CD14-positive monocyte (primary cell): ENCODE data around the gene GPS2. TPM values are rescaled to one million over a fixed set of nuclear protein-coding genes. Genes with fewer than 3 reads are reported as not detected.

Experiments used
- DNase-seq, 3 donors: peaks; one replicate each; pipeline ENCODE4 v3.0.0-alpha.2; 2011 to 2022
- H2AFZ ChIP-seq: 2 replicates; pipeline ENCODE4 v1.6.0; 2012; ENCODE audit warnings: mild to moderate bottlenecking, low read depth, low read length, inconsistent platforms; ENCODE audit not compliant: insufficient read depth, poor library complexity, severe bottlenecking
- H3K27ac ChIP-seq, 2 donors: 1 replicate in 1 of 2; 2 replicates in 1 of 2; pipeline ENCODE4 v1.5.1; 2012 to 2013; ENCODE audit warnings: low read length in 2 of 2, control low read depth in 1 of 2, inconsistent platforms in 1 of 2, low read depth in 1 of 2, mild to moderate bottlenecking in 1 of 2
- H3K27me3 ChIP-seq, 2 donors: one replicate each; pipeline versions ENCODE4 v1.6.0 to v1.6.1; 2011 to 2013; ENCODE audit warnings: low read length in 2 of 2; ENCODE audit not compliant: control insufficient read depth in 2 of 2, insufficient read depth in 2 of 2
- H3K36me3 ChIP-seq, 2 donors: replicated peaks in 1 of 2; 1 replicate in 1 of 2; 2 replicates in 1 of 2; pipeline versions ENCODE4 v1.5.1 to v1.6.1; 2012 to 2013; ENCODE audit warnings: low read length in 2 of 2, control low read depth in 1 of 2, inconsistent platforms in 1 of 2, mild to moderate bottlenecking in 1 of 2; ENCODE audit not compliant: insufficient read depth in 2 of 2, control insufficient read depth in 1 of 2
- H3K4me1 ChIP-seq, 2 donors: 1 replicate in 1 of 2; 2 replicates in 1 of 2; pipeline versions ENCODE4 v1.5.1 to v1.6.1; 2012 to 2013; ENCODE audit warnings: low read length in 2 of 2, control low read depth in 1 of 2, inconsistent platforms in 1 of 2, mild to moderate bottlenecking in 1 of 2, moderate library complexity in 1 of 2; ENCODE audit not compliant: insufficient read depth in 2 of 2, control insufficient read depth in 1 of 2
- H3K4me2 ChIP-seq: replicated peaks from 2 replicates; pipeline ENCODE3; 2012; ENCODE audit warnings: low read length, moderate library complexity, mild to moderate bottlenecking; ENCODE audit not compliant: poor library complexity, severe bottlenecking; ENCODE audit errors: extremely low read depth
- H3K4me3 ChIP-seq, 3 experiments: fragments of 200-600 bp in 1 of 3; sonication (generic) in 1 of 3; replicated peaks in 1 of 3; 1 replicate in 2 of 3; 2 replicates in 1 of 3; pipeline ENCODE4 v1.5.1; 2011 to 2013; ENCODE audit warnings: low read length in 3 of 3, mild to moderate bottlenecking in 3 of 3, control low read depth in 2 of 3, low read depth in 2 of 3, inconsistent platforms in 1 of 3, moderate library complexity in 1 of 3
- H3K79me2 ChIP-seq: 2 replicates; pipeline ENCODE4 v1.6.0; 2012; ENCODE audit warnings: mild to moderate bottlenecking, control low read depth, inconsistent platforms, low read length, moderate library complexity; ENCODE audit not compliant: insufficient read depth
- H3K9ac ChIP-seq: 2 replicates; pipeline ENCODE4 v1.6.0; 2017; ENCODE audit warnings: low read length, mild to moderate bottlenecking; ENCODE audit not compliant: insufficient read depth, poor library complexity, severe bottlenecking
- H3K9me3 ChIP-seq, 2 donors: replicated peaks in 1 of 2; 1 replicate in 1 of 2; 2 replicates in 1 of 2; pipeline versions ENCODE4 v1.5.1 to v1.6.1; 2012 to 2013; ENCODE audit warnings: low read length in 2 of 2, control low read depth in 1 of 2; ENCODE audit not compliant: control insufficient read depth in 1 of 2, insufficient read depth in 1 of 2
- H4K20me1 ChIP-seq: 2 replicates; pipeline ENCODE4 v1.6.0; 2012; ENCODE audit warnings: mild to moderate bottlenecking, low read length, control low read depth, moderate library complexity; ENCODE audit not compliant: insufficient read depth
- H3K27ac Mint-ChIP-seq, 7 donors: one replicate each; pipeline ENCODE4 v1.8.0; 2020; ENCODE audit warnings: mild to moderate bottlenecking in 7 of 7, mixed read lengths in 7 of 7, moderate library complexity in 6 of 7, inconsistent platforms in 2 of 7
- H3K27me3 Mint-ChIP-seq, 3 donors: one replicate each; pipeline ENCODE4 v1.8.0; 2021 to 2022; ENCODE audit warnings: low read depth in 3 of 3, mild to moderate bottlenecking in 3 of 3, mixed read lengths in 3 of 3, moderate library complexity in 3 of 3, inconsistent platforms in 1 of 3
- H3K36me3 Mint-ChIP-seq, 2 donors: one replicate each; pipeline ENCODE4 v1.8.0; 2020; ENCODE audit warnings: mixed read lengths in 2 of 2, inconsistent platforms in 1 of 2, mild to moderate bottlenecking in 1 of 2
- H3K4me1 Mint-ChIP-seq: one replicate; pipeline ENCODE4 v1.8.0; 2020; ENCODE audit warnings: mild to moderate bottlenecking, mixed read lengths
- H3K4me3 Mint-ChIP-seq, 2 donors: one replicate each; pipeline ENCODE4 v1.8.0; 2020; ENCODE audit warnings: mild to moderate bottlenecking in 2 of 2, mixed read lengths in 2 of 2, moderate library complexity in 1 of 2
- H3K9me3 Mint-ChIP-seq, 7 donors: one replicate each; pipeline ENCODE4 v1.8.0; 2020 to 2022; ENCODE audit warnings: mixed read lengths in 7 of 7, mild to moderate bottlenecking in 6 of 7, moderate library complexity in 6 of 7, inconsistent platforms in 2 of 7
- CTCF ChIP-seq: fragments of 200-600 bp; IDR thresholded peaks from one replicate; pipeline ENCODE4 v1.8.0; 2022; ENCODE audit warnings: antibody characterized with exemption, mild to moderate bottlenecking
- whole genome bisulfite sequencing: methylation state at CpG from one replicate; pipeline ENCODE4 v1.1.5; 2013; ENCODE audit warnings: missing lambda C conversion rate; ENCODE audit not compliant: insufficient coverage; 5-methylcytosine and 5-hydroxymethylcytosine counted together
- intact Hi-C, 2 donors: fragments of 100-400 bp; cut with micrococcal nuclease; formaldehyde crosslinking; loops; one replicate each; pipeline versions ENCODE4 v1.15.0 to v1.15.1; 2023
- polyA plus RNA-seq, 3 donors: library from polyadenylated mRNA; depleted of rRNA in 1 of 3; unstranded in 2 of 3; stranded (reverse) in 1 of 3; fragments of 300-500 nt in 2 of 3; fragments of >200 nt in 1 of 3; fragmentation: Illumina TruSeq in 2 of 3; gene quantifications; 1 replicate in 2 of 3; 2 replicates in 1 of 3; pipeline ENCODE4 v1.2.3, GENCODE V29; 2012 to 2021

The GPS2 gene
- polyA plus RNA-seq, 3 donors = 53.5 to 162 (median 59.6) TPM

GRCh38 chr17:7361906-7362305 is 46.7 kb upstream of the GPS2 start:
- no peaks in the 10 kb centered on the region for H4K20me1 ChIP-seq
- TF ChIP-seq CTCF = no peak
- H3K4me1 ChIP-seq = no peaks in the 10 kb centered on the region
- no peak overlapping the region for H3K4me2 ChIP-seq
- no peak overlapping the region for H3K9ac ChIP-seq
- intact Hi-C loops = no loop called here
- no peaks in the 10 kb centered on the region for H3K36me3 ChIP-seq
- H3K79me2 ChIP-seq = no peaks in the 10 kb centered on the region
- no peaks in the 10 kb centered on the region for H3K9me3 Mint-ChIP-seq
- peaks cover 0 to 8% (median 3%) of the 10 kb centered on the region in 3 donors for H3K27me3 Mint-ChIP-seq
- H3K4me3 ChIP-seq = no peak overlapping the region
- H3K27ac ChIP-seq = no peak overlapping the region
- H3K9me3 ChIP-seq = no peaks in the 10 kb centered on the region
- no peaks in the 10 kb centered on the region for H3K27me3 ChIP-seq
- DNase-seq = no peak
- no peaks in the 10 kb centered on the region for H3K36me3 Mint-ChIP-seq
- no peak overlapping the region for H2AFZ ChIP-seq
- H3K4me3 Mint-ChIP-seq = no peak overlapping the region
- WGBS = 60% methylated on average over 3 of the region's 3 CpGs
- no peaks in the 10 kb centered on the region for H3K4me1 Mint-ChIP-seq
- no peak overlapping the region for H3K27ac Mint-ChIP-seq

- H2AFZ ChIP-seq = no peak overlapping the region
- Mint-ChIP-seq H3K4me3 (no peak overlapping the region), H3K27ac (no peak overlapping the region), H3K36me3 (no peaks in the 10 kb centered on the region), H3K27me3 (peaks cover 3 to 12% (median 4%) of the 10 kb centered on the region in 3 donors), H3K4me1 (peaks cover 21% of the 10 kb centered on the region), H3K9me3 (peaks cover 0 to 2% (median 0%) of the 10 kb centered on the region in 7 donors)
- no peak for TF ChIP-seq CTCF
- intact Hi-C loops = loop anchor here in 1 of 2 donors (10.0 kb wide), 2 partner anchors 127 to 207 kb away; partner anchors contain the start of genes POLR2A, SENP3 and SLC35G6
- no peak for DNase-seq
- H3K36me3 ChIP-seq = no peaks in the 10 kb centered on the region
- H3K4me1 ChIP-seq = peaks cover 12 to 28% of the 10 kb centered on the region in 2 donors
- 58% methylated on average over 1 of the region's 2 CpGs for WGBS
- H4K20me1 ChIP-seq = peaks cover 6% of the 10 kb centered on the region
- no peaks in the 10 kb centered on the region for H3K79me2 ChIP-seq
- H3K4me2 ChIP-seq = no peak overlapping the region
- H3K27me3 ChIP-seq = no peaks in the 10 kb centered on the region
- H3K9me3 ChIP-seq = no peaks in the 10 kb centered on the region
- no peak overlapping the region for H3K4me3 ChIP-seq
- no peak overlapping the region for H3K27ac ChIP-seq
- no peak overlapping the region for H3K9ac ChIP-seq
These were observed 42.2 kb upstream of the GPS2 start for GRCh38 chr17:7357381-7357780.
